ENCODE measurements around the gene RAB6A. TPM values are rescaled to one million over a fixed set of nuclear protein-coding genes. Genes with fewer than 3 reads are reported as not detected.

Gene RAB6A
- total RNA-seq, 2 experiments from 2014 or later: 97.7 to 101 TPM

DNA sequence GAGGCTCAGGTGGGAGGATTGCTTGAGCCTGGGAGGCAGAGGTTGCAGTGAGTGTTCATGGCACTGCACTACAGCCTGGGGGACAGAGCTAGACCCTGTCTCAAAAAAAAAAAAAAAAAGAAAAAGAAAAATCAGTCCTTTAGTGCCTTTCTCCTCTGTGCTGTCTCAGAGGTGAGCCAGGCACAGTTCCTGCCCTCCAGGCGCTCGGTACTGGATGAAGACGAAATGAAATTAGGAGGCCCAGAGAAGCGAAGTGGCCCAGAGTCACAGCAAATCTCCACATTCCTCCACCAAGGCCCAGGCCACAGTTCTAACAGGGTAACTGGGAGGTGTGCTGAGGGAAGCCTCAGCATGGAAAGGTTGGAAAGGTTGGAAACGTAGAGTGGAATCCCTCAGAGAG lies 109.6 kb downstream of the RAB6A start:
- H3K4me3 Mint-ChIP-seq: no peak overlapping the region
- H3K9me3 Mint-ChIP-seq (ENCODE audit: insufficient read depth): no peaks in the 10 kb centered on the region
- no peak for DNase-seq
- no peak for ATAC-seq
- CTCF ChIA-PET: interaction anchor here (1.7 to 1.8 kb wide), 2 partner anchors 12 to 25 kb away, joined by 4 to 5 read pairs; no protein-coding TSS in a partner anchor
- H3K27me3 Mint-ChIP-seq (ENCODE audit: low read depth): no peaks in the 10 kb centered on the region
- no peak overlapping the region for H3K27ac Mint-ChIP-seq
- peaks cover 17% of the 10 kb centered on the region for H3K4me1 Mint-ChIP-seq (ENCODE audit: low read depth)
- POLR2A ChIA-PET: no interaction called here
- H3K36me3 Mint-ChIP-seq (ENCODE audit: low read depth): no peaks in the 10 kb centered on the region

DNA sequence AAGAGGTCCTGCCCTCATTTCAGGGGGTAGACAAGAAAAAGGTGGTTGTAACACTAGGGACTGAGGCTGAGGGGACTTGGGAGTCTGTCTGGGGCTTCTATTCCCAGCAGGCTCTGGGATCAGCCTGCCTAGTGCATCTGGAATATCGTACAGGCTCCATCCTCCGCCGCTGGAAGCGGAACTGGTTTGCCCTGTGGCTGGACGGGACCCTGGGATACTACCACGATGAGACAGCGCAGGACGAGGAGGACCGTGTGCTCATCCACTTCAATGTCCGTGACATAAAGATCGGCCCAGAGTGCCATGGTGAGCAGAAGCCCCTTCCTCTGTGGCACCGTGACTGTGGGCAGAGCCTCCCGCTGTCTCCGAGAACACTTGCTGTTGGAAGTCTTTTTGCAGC lies 110.5 kb downstream of the RAB6A start:
- H3K27me3 Mint-ChIP-seq (ENCODE audit: low read depth): no peaks in the 10 kb centered on the region
- POLR2A ChIA-PET: no interaction called here
- ATAC-seq (no peak), DNase-seq (no peak)
- no peak overlapping the region for H3K27ac Mint-ChIP-seq
- CTCF ChIA-PET: interaction anchor here (1.7 to 2.1 kb wide), 3 partner anchors 11 to 24 kb away, joined by 4 to 9 read pairs (median 5); no protein-coding TSS in a partner anchor
- peaks cover 17% of the 10 kb centered on the region for H3K4me1 Mint-ChIP-seq (ENCODE audit: low read depth)
- no peaks in the 10 kb centered on the region for H3K36me3 Mint-ChIP-seq (ENCODE audit: low read depth)
- no peak overlapping the region for H3K4me3 Mint-ChIP-seq
- H3K9me3 Mint-ChIP-seq (ENCODE audit: insufficient read depth): no peaks in the 10 kb centered on the region

GRCh38 chr11:73649206-73649605 lies 111.7 kb downstream of the RAB6A start:
- Mint-ChIP-seq H3K27me3 (ENCODE audit: low read depth) (no peaks in the 10 kb centered on the region), H3K9me3 (ENCODE audit: insufficient read depth) (no peaks in the 10 kb centered on the region), H3K4me3 (no peak overlapping the region), H3K4me1 (ENCODE audit: low read depth) (peaks cover 17% of the 10 kb centered on the region), H3K36me3 (ENCODE audit: low read depth) (no peaks in the 10 kb centered on the region), H3K27ac (no peak overlapping the region)
- ChIA-PET POLR2A (interaction anchor here (0.9 kb wide), 1 partner anchor 13 kb away, joined by 3 read pairs; no protein-coding TSS in a partner anchor), CTCF (interaction anchor here (1.7 to 4.5 kb wide), 3 partner anchors 12 to 24 kb away, joined by 5 to 27 read pairs (median 9); no protein-coding TSS in a partner anchor)
- ATAC-seq (no peak), DNase-seq (no peak)

DNA sequence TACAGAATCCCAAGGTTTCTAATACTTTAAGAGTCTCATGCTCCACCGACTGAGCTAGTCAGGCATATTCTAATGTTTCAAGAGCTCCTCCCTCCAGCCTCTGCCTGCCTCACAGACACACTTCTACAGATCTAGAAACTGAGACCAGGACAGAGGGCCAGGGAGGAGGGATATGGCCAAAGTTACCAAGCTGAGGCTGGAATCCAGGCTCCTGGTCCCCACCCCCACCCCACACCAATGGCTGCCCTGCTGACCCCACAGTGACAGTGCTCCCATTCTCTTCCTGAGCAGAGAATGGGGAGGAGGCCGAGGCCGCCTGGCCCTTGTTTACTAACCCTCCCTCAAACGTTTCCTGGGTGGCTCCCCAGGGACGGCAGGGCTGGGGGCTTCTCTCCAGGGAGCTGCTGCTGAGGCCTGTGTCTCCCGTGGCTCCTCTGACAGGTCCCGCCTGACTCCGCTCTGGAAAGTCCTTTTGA lies 112.3 kb downstream of the RAB6A start:
- no peaks in the 10 kb centered on the region for H3K9me3 Mint-ChIP-seq (ENCODE audit: insufficient read depth)
- no peak overlapping the region for H3K4me3 Mint-ChIP-seq
- no peaks in the 10 kb centered on the region for H3K36me3 Mint-ChIP-seq (ENCODE audit: low read depth)
- peaks cover 17% of the 10 kb centered on the region for H3K4me1 Mint-ChIP-seq (ENCODE audit: low read depth)
- no peak for DNase-seq
- H3K27me3 Mint-ChIP-seq (ENCODE audit: low read depth): no peaks in the 10 kb centered on the region
- no peak overlapping the region for H3K27ac Mint-ChIP-seq
- ChIA-PET POLR2A (interaction anchor here (0.8 kb wide), 1 partner anchor 14 kb away, joined by 3 read pairs; no protein-coding TSS in a partner anchor), CTCF (interaction anchor here (1.2 to 4.5 kb wide), 3 partner anchors 12 to 23 kb away, joined by 4 to 28 read pairs (median 27); no protein-coding TSS in a partner anchor)
- ATAC-seq: no peak

GRCh38 chr11:73648121-73648520 lies 112.8 kb downstream of the RAB6A start:
- CTCF ChIA-PET: interaction anchor here (1.0 to 4.5 kb wide), 4 partner anchors 12 to 296 kb away, joined by 4 to 28 read pairs (median 16); no protein-coding TSS in a partner anchor
- Mint-ChIP-seq H3K27me3 (ENCODE audit: low read depth) (no peaks in the 10 kb centered on the region), H3K4me3 (peak overlapping the region; percentile 76)

GRCh38 chr11:73647459-73648100 lies 113.3 kb downstream of the RAB6A start:
- H3K27ac Mint-ChIP-seq: peak overlapping the region; percentile 78
- H3K36me3 Mint-ChIP-seq (ENCODE audit: low read depth): no peaks in the 10 kb centered on the region
- DNase-seq (peak; percentile 95), ATAC-seq (peak; percentile 99)
- peak overlapping the region; percentile 76 for H3K4me3 Mint-ChIP-seq
- H3K4me1 Mint-ChIP-seq (ENCODE audit: low read depth): peaks cover 17% of the 10 kb centered on the region
- POLR2A ChIA-PET: interaction anchor here (0.7 to 1.6 kb wide), 4 partner anchors 12 to 22 kb away, joined by 3 to 5 read pairs (median 3); no protein-coding TSS in a partner anchor
- no peaks in the 10 kb centered on the region for H3K9me3 Mint-ChIP-seq (ENCODE audit: insufficient read depth)
- CTCF ChIA-PET: interaction anchor here (1.0 to 4.5 kb wide), 5 partner anchors 13 to 297 kb away, joined by 4 to 28 read pairs (median 6); no protein-coding TSS in a partner anchor
- no peaks in the 10 kb centered on the region for H3K27me3 Mint-ChIP-seq (ENCODE audit: low read depth)

More at GRCh38 chr11:73648121-73648520, 112.8 kb downstream of the RAB6A start:
- H3K4me1 Mint-ChIP-seq (ENCODE audit: low read depth): peaks cover 17% of the 10 kb centered on the region
- POLR2A ChIA-PET: interaction anchor here (0.8 kb wide), 1 partner anchor 15 kb away, joined by 3 read pairs; no protein-coding TSS in a partner anchor
- DNase-seq: no peak
- ATAC-seq: no peak
- no peaks in the 10 kb centered on the region for H3K36me3 Mint-ChIP-seq (ENCODE audit: low read depth)
- no peaks in the 10 kb centered on the region for H3K9me3 Mint-ChIP-seq (ENCODE audit: insufficient read depth)
- no peak overlapping the region for H3K27ac Mint-ChIP-seq

- H3K27me3 Mint-ChIP-seq (ENCODE audit: low read depth): no peaks in the 10 kb centered on the region
- no peaks in the 10 kb centered on the region for H3K36me3 Mint-ChIP-seq (ENCODE audit: low read depth)
- ChIA-PET POLR2A (interaction anchor here (1.6 kb wide), 1 partner anchor 20 kb away, joined by 5 read pairs; no protein-coding TSS in a partner anchor), CTCF (interaction anchor here (1.6 to 4.5 kb wide), 3 partner anchors 14 to 295 kb away, joined by 6 to 28 read pairs (median 27); no protein-coding TSS in a partner anchor)
- H3K27ac Mint-ChIP-seq: no peak within 1 kb of the TSS
- DNase-seq (no peak), ATAC-seq (no peak)
- H3K9me3 Mint-ChIP-seq (ENCODE audit: insufficient read depth): no peaks in the 10 kb centered on the region
- H3K4me3 Mint-ChIP-seq: peak within 1 kb of the TSS; percentile 76
- peaks cover 17% of the 10 kb centered on the region for H3K4me1 Mint-ChIP-seq (ENCODE audit: low read depth)
These were observed 114.8 kb downstream of the RAB6A start, which contains the start of gene PLEKHB1 for GRCh38 chr11:73645972-73646631. Gene PLEKHB1 (plus strand): TSS chr11:73646581. CDS start chr11:73646609, 28 bp downstream.

- Mint-ChIP-seq H3K36me3 (ENCODE audit: low read depth) (no peaks in the 10 kb centered on the region), H3K9me3 (ENCODE audit: insufficient read depth) (no peaks in the 10 kb centered on the region), H3K4me3 (no peak overlapping the region), H3K27ac (no peak overlapping the region), H3K27me3 (ENCODE audit: low read depth) (no peaks in the 10 kb centered on the region), H3K4me1 (ENCODE audit: low read depth) (peaks cover 22% of the 10 kb centered on the region)
- ChIA-PET POLR2A (no interaction called here), CTCF (interaction anchor here (3.8 to 4.5 kb wide), 2 partner anchors 15 to 20 kb away, joined by 27 to 28 read pairs; no protein-coding TSS in a partner anchor)
- ATAC-seq: no peak
- no peak for DNase-seq
These were observed 115.5 kb downstream of the RAB6A start for GRCh38 chr11:73645121-73645969.

GRCh38 chr11:73641668-73642067 lies 119.2 kb downstream of the RAB6A start:
- H3K4me1 Mint-ChIP-seq (ENCODE audit: low read depth): peaks cover 8% of the 10 kb centered on the region
- no peaks in the 10 kb centered on the region for H3K9me3 Mint-ChIP-seq (ENCODE audit: insufficient read depth)
- no peak for ATAC-seq
- H3K27me3 Mint-ChIP-seq (ENCODE audit: low read depth): no peaks in the 10 kb centered on the region
- H3K36me3 Mint-ChIP-seq (ENCODE audit: low read depth): no peaks in the 10 kb centered on the region
- POLR2A ChIA-PET: no interaction called here
- H3K4me3 Mint-ChIP-seq: no peak overlapping the region
- CTCF ChIA-PET: interaction anchor here (1.3 to 2.2 kb wide), 4 partner anchors 16 to 163 kb away, joined by 5 to 17 read pairs (median 6); no protein-coding TSS in a partner anchor
- DNase-seq: no peak
- no peak overlapping the region for H3K27ac Mint-ChIP-seq

DNA sequence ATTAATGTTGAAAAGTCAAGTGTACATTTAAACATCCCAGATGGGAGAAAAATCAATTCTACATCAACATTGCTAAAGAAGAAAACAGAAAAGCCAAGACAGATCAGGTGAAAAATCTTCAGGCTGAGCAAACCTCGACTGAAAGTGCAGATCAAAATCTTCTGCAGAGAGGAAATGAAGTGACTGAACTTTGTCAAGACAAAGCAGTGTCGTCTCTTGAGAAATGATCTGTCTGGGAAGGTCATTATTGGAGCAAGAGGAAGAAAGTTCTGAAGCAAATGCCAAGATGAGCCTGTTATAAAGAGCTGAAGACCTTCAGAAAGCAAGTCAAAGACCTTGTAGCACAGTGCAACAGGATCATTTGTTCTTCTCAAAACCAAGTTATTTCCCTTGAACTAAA lies 120.3 kb downstream of the RAB6A start:
- POLR2A ChIA-PET: interaction anchor here (0.6 kb wide), 1 partner anchor 55 kb away, joined by 3 read pairs; no protein-coding TSS in a partner anchor
- Mint-ChIP-seq H3K4me3 (no peak overlapping the region), H3K27ac (no peak overlapping the region), H3K27me3 (ENCODE audit: low read depth) (no peaks in the 10 kb centered on the region), H3K9me3 (ENCODE audit: insufficient read depth) (no peaks in the 10 kb centered on the region), H3K4me1 (ENCODE audit: low read depth) (peaks cover 6% of the 10 kb centered on the region), H3K36me3 (ENCODE audit: low read depth) (no peaks in the 10 kb centered on the region)
- DNase-seq (no peak), ATAC-seq (no peak)
- CTCF ChIA-PET: interaction anchor here (1.3 to 2.2 kb wide), 4 partner anchors 15 to 162 kb away, joined by 5 to 17 read pairs (median 6); no protein-coding TSS in a partner anchor

DNA sequence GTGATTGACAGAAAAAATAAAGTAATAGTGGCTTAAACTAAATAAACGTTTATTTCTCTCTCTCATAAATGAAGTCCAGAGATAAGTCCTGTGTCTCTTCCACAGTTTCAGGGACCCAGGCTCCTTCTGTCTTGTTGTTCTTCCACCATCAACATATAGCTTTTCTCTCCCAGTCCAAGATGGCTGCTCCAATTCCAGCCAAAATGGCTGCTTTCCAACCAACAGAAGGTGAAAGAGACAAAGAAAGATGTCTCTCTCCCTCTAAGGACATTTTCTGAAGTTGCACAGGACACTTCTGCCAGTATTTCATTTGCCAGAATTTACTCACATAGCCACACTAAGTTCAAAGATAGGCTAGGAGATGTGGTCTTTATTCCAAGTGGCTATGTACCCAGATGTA lies 123.9 kb downstream of the RAB6A start:
- no peaks in the 10 kb centered on the region for H3K9me3 Mint-ChIP-seq (ENCODE audit: insufficient read depth)
- POLR2A ChIA-PET: no interaction called here
- no peak overlapping the region for H3K4me3 Mint-ChIP-seq
- CTCF ChIA-PET: interaction anchor here (4.6 kb wide), 1 partner anchor 11 kb away, joined by 32 read pairs; no protein-coding TSS in a partner anchor
- DNase-seq (no peak), ATAC-seq (no peak)
- no peak overlapping the region for H3K27ac Mint-ChIP-seq
- H3K27me3 Mint-ChIP-seq (ENCODE audit: low read depth): no peaks in the 10 kb centered on the region
- H3K4me1 Mint-ChIP-seq (ENCODE audit: low read depth): peaks cover 17% of the 10 kb centered on the region
- no peaks in the 10 kb centered on the region for H3K36me3 Mint-ChIP-seq (ENCODE audit: low read depth)
